SK-N-SH (cell line): ENCODE measurements around the gene PLXND1. TPM values are rescaled to one million over a fixed set of nuclear protein-coding genes. Genes with fewer than 3 reads are reported as not detected.

Source experiments
- CTCF ChIA-PET: fragments of 300-600, 350-600 bp; formaldehyde crosslinking; extraction: SDS; loops from one replicate; lab custom pipeline; 2021; lab: Yijun Ruan, JAX
- POLR2A ChIA-PET: fragments of 350-600 bp; sonication (Branson Sonifier 250); formaldehyde crosslinking; extraction: SDS; loops from one replicate; lab custom pipeline; 2020; ENCODE audit warnings: antibody characterized with exemption, inconsistent platforms; lab: Yijun Ruan, JAX
- DNase-seq: peaks from one replicate; pipeline ENCODE4 v3.0.0; 2012
- H2AFZ ChIP-seq: fragments of 200-600 bp; sonication (generic); 2 replicates; pipeline ENCODE4 v1.8.1; 2016; ENCODE audit warnings: antibody characterized with exemption, mild to moderate bottlenecking, low read depth
- H3F3A ChIP-seq: fragments of 200-600 bp; sonication (generic); replicated peaks from 2 replicates; pipeline ENCODE3; 2016; ENCODE audit warnings: antibody characterized with exemption, mild to moderate bottlenecking; ENCODE audit not compliant: insufficient read depth
- H3K27ac ChIP-seq, 2 experiments: fragments of 200-500 bp in 1 of 2; fragments of 200-600 bp in 1 of 2; sonication (Bioruptor generic) in 1 of 2; sonication (generic), shearing (Covaris generic) in 1 of 2; 2 replicates each; pipeline versions ENCODE4 v1.5.1 to v1.6.1; 2014 to 2016; ENCODE audit warnings: low read depth in 2 of 2, inconsistent platforms in 1 of 2, low read length in 1 of 2, mild to moderate bottlenecking in 1 of 2, mixed read lengths in 1 of 2
- H3K27me3 ChIP-seq: fragments of 200-600 bp; sonication (generic), shearing (Covaris generic); 2 replicates; pipeline ENCODE4 v1.6.1; 2016; ENCODE audit warnings: mixed run types; ENCODE audit not compliant: insufficient read depth
- H3K36me3 ChIP-seq, 2 experiments: fragments of 200-500 bp in 1 of 2; fragments of 200-600 bp in 1 of 2; sonication (Bioruptor generic) in 1 of 2; sonication (generic) in 1 of 2; replicated peaks in 1 of 2; 2 replicates each; pipeline versions ENCODE3 to v1.5.1; 2014 to 2016; ENCODE audit warnings: low read length in 1 of 2, mild to moderate bottlenecking in 1 of 2; ENCODE audit not compliant: insufficient read depth in 2 of 2, control insufficient read depth in 1 of 2
- H3K4me1 ChIP-seq, 2 experiments: fragments of 200-500 bp in 1 of 2; fragments of 200-600 bp in 1 of 2; sonication (Bioruptor generic) in 1 of 2; sonication (generic), shearing (Covaris generic) in 1 of 2; 2 replicates each; pipeline versions ENCODE4 v1.5.1 to v1.6.1; 2014 to 2016; ENCODE audit warnings: low read depth in 1 of 2, low read length in 1 of 2, mixed run types in 1 of 2; ENCODE audit not compliant: insufficient read depth in 2 of 2, control insufficient read depth in 1 of 2
- H3K4me2 ChIP-seq: fragments of 200-600 bp; sonication (generic), shearing (Covaris generic); 2 replicates; pipeline ENCODE4 v1.6.1; 2017; ENCODE audit warnings: mixed run types
- H3K4me3 ChIP-seq, 2 experiments: fragments of 200-500 bp in 1 of 2; fragments of 200-600 bp in 1 of 2; sonication (Bioruptor generic) in 1 of 2; sonication (generic), shearing (Covaris generic) in 1 of 2; 2 replicates each; pipeline versions ENCODE4 v1.5.1 to v1.8.1; 2014 to 2016; ENCODE audit warnings: low read depth in 2 of 2, inconsistent platforms in 1 of 2, low read length in 1 of 2, mild to moderate bottlenecking in 1 of 2, mixed read lengths in 1 of 2, moderate library complexity in 1 of 2
- H3K79me2 ChIP-seq: fragments of 200-600 bp; sonication (generic); 2 replicates; pipeline ENCODE4 v1.8.1; 2017; ENCODE audit warnings: mild to moderate bottlenecking; ENCODE audit not compliant: insufficient read depth
- H3K9ac ChIP-seq: fragments of 200-600 bp; sonication (generic); 2 replicates; pipeline ENCODE4 v1.6.1; 2017; ENCODE audit warnings: mixed run types
- H3K9me2 ChIP-seq: fragments of 200-600 bp; sonication (generic); 2 replicates; pipeline ENCODE4 v1.6.1; 2017; ENCODE audit warnings: mixed run types
- H3K9me3 ChIP-seq: fragments of 200-600 bp; sonication (generic); 2 replicates; pipeline ENCODE4 v1.6.1; 2017; ENCODE audit warnings: mixed run types, mild to moderate bottlenecking, moderate library complexity
- H4K20me1 ChIP-seq: fragments of 200-600 bp; sonication (generic); 2 replicates; pipeline ENCODE4 v1.6.1; 2017; ENCODE audit warnings: mild to moderate bottlenecking, mixed run types; ENCODE audit not compliant: insufficient read depth
- EP300 ChIP-seq, 2 experiments: IDR thresholded peaks; 2 replicates each; pipeline versions ENCODE4 v1.4.0 to v1.6.1; 2012; ENCODE audit warnings: borderline replicate concordance in 1 of 2, low read depth in 1 of 2, low read length in 1 of 2
- GABPA ChIP-seq: IDR thresholded peaks from 2 replicates; pipeline ENCODE4 v1.4.0; 2012; ENCODE audit warnings: low read depth, mild to moderate bottlenecking
- GATA2 ChIP-seq: sonication (generic); formaldehyde crosslinking; IDR thresholded peaks from 2 replicates; pipeline ENCODE4 v1.5.0; 2020; ENCODE audit warnings: mild to moderate bottlenecking, missing genetic modification reagents
- MEF2A ChIP-seq: IDR thresholded peaks from 2 replicates; pipeline ENCODE4 v1.4.0; 2012; ENCODE audit warnings: low read depth, borderline replicate concordance
- NFIC ChIP-seq: IDR thresholded peaks from 2 replicates; pipeline ENCODE4 v1.4.0; 2012; ENCODE audit warnings: borderline replicate concordance
- RCOR1 ChIP-seq: fragments of 150-350 bp; IDR thresholded peaks from 2 replicates; pipeline ENCODE4 v1.6.1; 2017; ENCODE audit warnings: antibody characterized with exemption, low read length
- RFX5 ChIP-seq: IDR thresholded peaks from 2 replicates; pipeline ENCODE4 v1.6.1; 2012; ENCODE audit warnings: mild to moderate bottlenecking, improper control_type of control experiment, low read length
- RXRA ChIP-seq: IDR thresholded peaks from 2 replicates; pipeline ENCODE4 v1.4.0; 2012; ENCODE audit warnings: low read depth, mild to moderate bottlenecking, borderline replicate concordance
- SMC3 ChIP-seq: IDR thresholded peaks from 2 replicates; pipeline ENCODE4 v1.6.1; 2012; ENCODE audit warnings: low read depth, low read length, improper control_type of control experiment
- TEAD4 ChIP-seq: IDR thresholded peaks from 2 replicates; pipeline ENCODE4 v1.4.0; 2012; ENCODE audit warnings: mild to moderate bottlenecking, borderline replicate concordance; ENCODE audit not compliant: insufficient read depth
- WGBS: methylation state at CpG from one replicate; pipeline ENCODE4 v1.1.6; 2017; ENCODE audit warnings: low lambda C conversion rate; 5-methylcytosine and 5-hydroxymethylcytosine counted together
- polyA plus RNA-seq, 3 experiments: library from polyadenylated mRNA; depleted of rRNA; stranded (reverse); fragments of >200 nt; gene quantifications; 2 replicates each; pipeline ENCODE4 v1.2.3, GENCODE V29; 2012
- TF ChIP-seq, protein P1 (sequence below): IDR thresholded peaks from 2 replicates; pipeline ENCODE4 v1.4.0; 2012; ENCODE audit warnings: low read depth, borderline replicate concordance
- TF ChIP-seq, protein P2 (sequence below): IDR thresholded peaks from 2 replicates; pipeline ENCODE4; 2012

The PLXND1 gene
- polyA plus RNA-seq, 1 of the 3 experiments (the other 2 are of a cell fraction): 53.5 TPM

DNA sequence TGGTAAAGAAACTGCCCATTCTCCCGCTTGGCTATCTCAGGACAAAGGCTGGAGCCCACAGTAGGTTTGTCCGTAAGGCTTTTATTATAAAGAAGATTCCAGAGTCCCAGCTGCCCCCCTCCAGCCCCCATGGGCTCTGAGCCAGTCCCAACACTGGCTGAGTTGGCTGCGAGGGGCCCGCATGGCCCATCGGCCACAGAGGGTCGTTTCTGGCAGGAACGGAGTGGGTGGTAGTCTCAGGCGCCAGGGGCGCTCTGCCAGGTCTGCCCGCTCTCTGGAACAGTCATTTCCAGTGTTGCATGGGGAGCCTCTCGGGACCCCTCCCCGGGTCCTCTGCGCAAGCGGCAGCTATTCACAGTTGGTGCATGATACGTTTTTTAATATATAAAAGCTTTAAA lies 51.3 kb downstream of the PLXND1 start:
- no peaks in the 10 kb centered on the region for H3K36me3 ChIP-seq
- POLR2A ChIA-PET: interaction anchor here (0.6 kb wide), 1 partner anchor 10 kb away, joined by 3 read pairs; no protein-coding TSS in a partner anchor
- WGBS: 84% methylated on average over 15 of the region's 15 CpGs

DNA sequence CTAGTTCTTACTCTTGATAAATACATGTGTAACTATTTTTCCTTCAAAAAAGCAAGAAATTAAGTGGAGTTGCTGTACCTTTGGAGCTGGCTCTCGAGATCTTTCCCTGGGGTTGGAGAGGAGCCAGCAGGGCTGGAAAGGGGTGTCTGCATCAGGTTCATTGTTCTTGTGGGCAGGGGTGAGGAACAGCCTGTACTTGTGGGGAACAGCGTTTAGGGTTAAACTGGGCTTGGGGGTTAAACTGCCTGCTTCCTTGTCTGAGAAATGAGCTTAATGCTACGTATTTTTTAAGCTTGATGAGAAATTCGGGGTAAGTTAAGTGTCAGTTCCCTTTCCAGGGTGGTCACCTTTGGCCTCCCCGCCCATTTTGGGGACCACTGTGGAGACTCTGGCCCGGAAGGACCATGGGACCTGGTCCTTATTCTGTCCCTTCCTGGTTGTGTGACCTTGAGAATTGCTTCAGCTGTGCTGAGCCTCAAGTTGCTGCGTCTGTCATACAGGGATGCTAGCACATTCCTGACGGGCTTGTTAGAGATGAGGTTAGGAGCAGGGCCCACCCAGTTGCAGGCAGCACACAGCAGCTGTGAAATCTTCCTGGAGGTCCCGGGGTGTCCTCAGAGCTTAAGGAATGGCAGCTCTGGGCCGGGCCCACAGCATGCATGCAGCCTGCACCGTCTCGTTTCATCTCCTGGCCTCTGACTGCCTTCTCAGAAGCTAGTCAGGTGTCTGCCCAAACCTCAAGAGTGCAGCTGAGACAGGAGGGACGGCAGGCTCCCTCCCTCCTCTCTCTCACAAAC lies 51.9 kb downstream of the PLXND1 start:
- DNase-seq: no peak
- H3F3A ChIP-seq: peaks cover 8% of the 10 kb centered on the region
- no peak overlapping the region for H3K27ac ChIP-seq
- no peak overlapping the region for H3K9ac ChIP-seq
- POLR2A ChIA-PET: no interaction called here
- WGBS: 84% methylated on average over 6 of the region's 13 CpGs
- CTCF ChIA-PET: interaction anchor here (0.8 to 2.5 kb wide), 2 partner anchors 20 to 64 kb away, joined by 4 to 7 read pairs; no protein-coding TSS in a partner anchor
- TF ChIP-seq, protein P1, sequence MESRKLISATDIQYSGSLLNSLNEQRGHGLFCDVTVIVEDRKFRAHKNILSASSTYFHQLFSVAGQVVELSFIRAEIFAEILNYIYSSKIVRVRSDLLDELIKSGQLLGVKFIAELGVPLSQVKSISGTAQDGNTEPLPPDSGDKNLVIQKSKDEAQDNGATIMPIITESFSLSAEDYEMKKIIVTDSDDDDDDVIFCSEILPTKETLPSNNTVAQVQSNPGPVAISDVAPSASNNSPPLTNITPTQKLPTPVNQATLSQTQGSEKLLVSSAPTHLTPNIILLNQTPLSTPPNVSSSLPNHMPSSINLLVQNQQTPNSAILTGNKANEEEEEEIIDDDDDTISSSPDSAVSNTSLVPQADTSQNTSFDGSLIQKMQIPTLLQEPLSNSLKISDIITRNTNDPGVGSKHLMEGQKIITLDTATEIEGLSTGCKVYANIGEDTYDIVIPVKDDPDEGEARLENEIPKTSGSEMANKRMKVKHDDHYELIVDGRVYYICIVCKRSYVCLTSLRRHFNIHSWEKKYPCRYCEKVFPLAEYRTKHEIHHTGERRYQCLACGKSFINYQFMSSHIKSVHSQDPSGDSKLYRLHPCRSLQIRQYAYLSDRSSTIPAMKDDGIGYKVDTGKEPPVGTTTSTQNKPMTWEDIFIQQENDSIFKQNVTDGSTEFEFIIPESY: no peak
- TF ChIP-seq, protein P2, sequence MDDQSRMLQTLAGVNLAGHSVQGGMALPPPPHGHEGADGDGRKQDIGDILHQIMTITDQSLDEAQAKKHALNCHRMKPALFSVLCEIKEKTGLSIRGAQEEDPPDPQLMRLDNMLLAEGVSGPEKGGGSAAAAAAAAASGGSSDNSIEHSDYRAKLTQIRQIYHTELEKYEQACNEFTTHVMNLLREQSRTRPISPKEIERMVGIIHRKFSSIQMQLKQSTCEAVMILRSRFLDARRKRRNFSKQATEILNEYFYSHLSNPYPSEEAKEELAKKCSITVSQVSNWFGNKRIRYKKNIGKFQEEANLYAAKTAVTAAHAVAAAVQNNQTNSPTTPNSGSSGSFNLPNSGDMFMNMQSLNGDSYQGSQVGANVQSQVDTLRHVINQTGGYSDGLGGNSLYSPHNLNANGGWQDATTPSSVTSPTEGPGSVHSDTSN: no peak
- no peak for TF ChIP-seq RCOR1
- TF ChIP-seq RXRA: no peak
- TF ChIP-seq MEF2A: no peak
- TF ChIP-seq RFX5: no peak
- TF ChIP-seq SMC3: no peak
- TF ChIP-seq TEAD4: no peak
- no peak for TF ChIP-seq GATA2 (CRISPR knock-in tag)
- no peaks in the 10 kb centered on the region for H3K9me3 ChIP-seq
- H3K4me2 ChIP-seq: no peak overlapping the region
- H3K4me1 ChIP-seq: peaks cover 16 to 49% of the 10 kb centered on the region in 2 experiments
- H3K36me3 ChIP-seq: no peaks in the 10 kb centered on the region
- H3K4me3 ChIP-seq: no peak overlapping the region
- H4K20me1 ChIP-seq: no peaks in the 10 kb centered on the region
- no peaks in the 10 kb centered on the region for H3K79me2 ChIP-seq
- H3K9me2 ChIP-seq: no peaks in the 10 kb centered on the region
- H3K27me3 ChIP-seq: no peaks in the 10 kb centered on the region
- H2AFZ ChIP-seq: no peak overlapping the region

More for the DNA sequence above, 51.3 kb downstream of the PLXND1 start:
- no peaks in the 10 kb centered on the region for H3K9me3 ChIP-seq
- no peaks in the 10 kb centered on the region for H3K79me2 ChIP-seq
- H4K20me1 ChIP-seq: no peaks in the 10 kb centered on the region
- CTCF ChIA-PET: interaction anchor here (0.8 to 2.5 kb wide), 2 partner anchors 20 to 65 kb away, joined by 4 to 7 read pairs; no protein-coding TSS in a partner anchor
- H3K4me2 ChIP-seq: no peak overlapping the region
- H3F3A ChIP-seq: peaks cover 8% of the 10 kb centered on the region
- H2AFZ ChIP-seq: no peak overlapping the region
- H3K27ac ChIP-seq: no peak overlapping the region
- no peaks in the 10 kb centered on the region for H3K27me3 ChIP-seq
- no peak overlapping the region for H3K9ac ChIP-seq
- TF ChIP-seq NFIC: no peak
- TF ChIP-seq GABPA: no peak
- no peak for TF ChIP-seq EP300 (IDR thresholded peaks at IDR 0.05; ENCODE audit: borderline replicate concordance in 1 of 2, low read depth in 1 of 2, low read length in 1 of 2)
- TF ChIP-seq, protein P1: no peak
- no peak for TF ChIP-seq RXRA
- no peak for TF ChIP-seq SMC3
- TF ChIP-seq, all 33 proteins: peak for 0
- Histone ChIP-seq H3K4me3 (no peak overlapping the region), H3K4me1 (peaks cover 22 to 55% of the 10 kb centered on the region in 2 experiments), H3K9me2 (no peaks in the 10 kb centered on the region)
- DNase-seq: no peak
